Neural cell (in vitro differentiated cells): ENCODE data around the gene HIGD1C. TPM values are rescaled to one million over a fixed set of nuclear protein-coding genes. Genes with fewer than 3 reads are reported as not detected.

Source experiments
- H2AFZ ChIP-seq: fragments of 200-600, 300-800 bp; sonication (generic), shearing (Covaris generic); 2 replicates; pipeline ENCODE4 v1.6.0; 2014; ENCODE audit warnings: low read depth, mild to moderate bottlenecking, antibody characterized with exemption, low read length, moderate library complexity
- H3F3A ChIP-seq: fragments of 200-600 bp; shearing (Covaris generic); 2 replicates; pipeline ENCODE4 v1.6.1; 2016; ENCODE audit warnings: mild to moderate bottlenecking, moderate library complexity, mixed read lengths, antibody characterized with exemption, low read length; ENCODE audit not compliant: insufficient read depth, poor library complexity, severe bottlenecking
- H3K27ac ChIP-seq: fragments of 200-600, 300-800 bp; sonication (generic), shearing (Covaris generic); 2 replicates; pipeline ENCODE4 v1.5.1; 2014; ENCODE audit warnings: mild to moderate bottlenecking, low read length, moderate library complexity
- H3K27me3 ChIP-seq: fragments of 300-800, 200-600 bp; sonication (generic), shearing (Covaris generic); 2 replicates; pipeline ENCODE4 v1.6.0; 2014; ENCODE audit warnings: mild to moderate bottlenecking, low read depth, low read length, moderate library complexity; ENCODE audit not compliant: insufficient read depth
- H3K36me3 ChIP-seq: fragments of 300-800, 200-600 bp; sonication (generic), shearing (Covaris generic); 2 replicates; pipeline ENCODE4 v1.5.1; 2014; ENCODE audit warnings: mild to moderate bottlenecking, antibody characterized with exemption, low read length, moderate library complexity; ENCODE audit not compliant: insufficient read depth
- H3K4me2 ChIP-seq: fragments of 300-800, 200-600 bp; sonication (generic), shearing (Covaris generic); 2 replicates; pipeline ENCODE4 v1.6.0; 2014; ENCODE audit warnings: mild to moderate bottlenecking, low read length
- H3K4me3 ChIP-seq: fragments of 300-800, 200-600 bp; sonication (generic), shearing (Covaris generic); 2 replicates; pipeline ENCODE4 v1.5.1; 2014; ENCODE audit warnings: mild to moderate bottlenecking, low read length, moderate library complexity
- H3K79me2 ChIP-seq: fragments of 200-600 bp; shearing (Covaris generic); replicated peaks from 2 replicates; pipeline ENCODE4 v1.6.0; 2014; ENCODE audit warnings: mild to moderate bottlenecking, low read length, moderate library complexity; ENCODE audit not compliant: insufficient read depth
- H3K9ac ChIP-seq: fragments of 300-800, 200-600 bp; sonication (generic), shearing (Covaris generic); 2 replicates; pipeline ENCODE4 v1.6.1; 2016; ENCODE audit warnings: mild to moderate bottlenecking, low read length, mixed read lengths
- H3K9me2 ChIP-seq: fragments of 200-600 bp; shearing (Covaris generic); 2 replicates; pipeline ENCODE4 v1.6.1; 2016; ENCODE audit warnings: mild to moderate bottlenecking, low read length, mixed read lengths; ENCODE audit not compliant: insufficient read depth
- H3K9me3 ChIP-seq: fragments of 200-600, 300-800 bp; sonication (generic), shearing (Covaris generic); 2 replicates; pipeline ENCODE4 v1.6.1; 2016; ENCODE audit warnings: mild to moderate bottlenecking, mixed run types, low read length, moderate library complexity, mixed read lengths
- H4K20me1 ChIP-seq: fragments of 200-600 bp; shearing (Covaris generic); 2 replicates; pipeline ENCODE4 v1.6.1; 2016; ENCODE audit warnings: mild to moderate bottlenecking, mixed run types; ENCODE audit not compliant: insufficient read depth
- CTCF ChIP-seq: fragments of 450-650 bp; IDR thresholded peaks from 2 replicates; pipeline ENCODE4 v1.5.1; 2014; ENCODE audit warnings: antibody characterized with exemption, mild to moderate bottlenecking, moderate library complexity; ENCODE audit not compliant: poor library complexity, severe bottlenecking
- EP300 ChIP-seq: fragments of 450-650 bp; conservative IDR thresholded peaks from 2 replicates; pipeline ENCODE4 v1.6.1; 2014; ENCODE audit warnings: antibody characterized with exemption, mild to moderate bottlenecking, moderate library complexity; ENCODE audit not compliant: poor library complexity, severe bottlenecking
- EZH2 ChIP-seq: fragments of 200-600, 300-800 bp; shearing (Covaris generic), sonication (generic); IDR thresholded peaks from 2 replicates; pipeline ENCODE4 v1.6.1; 2014; ENCODE audit warnings: antibody characterized with exemption, low read length, borderline replicate concordance, mild to moderate bottlenecking; ENCODE audit not compliant: insufficient read depth, poor library complexity, severe bottlenecking
- MXI1 ChIP-seq: fragments of 450-650 bp; conservative IDR thresholded peaks from 2 replicates; pipeline ENCODE4 v1.6.1; 2014; ENCODE audit warnings: antibody characterized with exemption, mild to moderate bottlenecking; ENCODE audit not compliant: poor library complexity, severe bottlenecking
- POLR2AphosphoS5 ChIP-seq: IDR thresholded peaks from 2 replicates; pipeline ENCODE4 v1.6.1; 2012
- RAD21 ChIP-seq: fragments of 450-650 bp; conservative IDR thresholded peaks from 2 replicates; pipeline ENCODE4 v1.6.1; 2014; ENCODE audit warnings: antibody characterized with exemption, mild to moderate bottlenecking, moderate library complexity
- REST ChIP-seq: IDR thresholded peaks from 2 replicates; pipeline ENCODE4 v1.6.1; 2012; ENCODE audit warnings: borderline replicate concordance
- SMC3 ChIP-seq: fragments of 450-650 bp; conservative IDR thresholded peaks from 2 replicates; pipeline ENCODE4 v1.6.1; 2014; ENCODE audit warnings: antibody characterized with exemption, mild to moderate bottlenecking, moderate library complexity; ENCODE audit not compliant: poor library complexity
- TAF1 ChIP-seq: IDR thresholded peaks from 2 replicates; pipeline ENCODE4 v1.6.1; 2012; ENCODE audit warnings: low read depth
- polyA plus RNA-seq: library from polyadenylated mRNA; depleted of rRNA; stranded (reverse); fragments of >200 nt; gene quantifications from 2 replicates; pipeline ENCODE4 v1.2.3, GENCODE V29; 2014

HIGD1C gene
- polyA plus RNA-seq, 1 donor from 2014 or later: not detected

DNA sequence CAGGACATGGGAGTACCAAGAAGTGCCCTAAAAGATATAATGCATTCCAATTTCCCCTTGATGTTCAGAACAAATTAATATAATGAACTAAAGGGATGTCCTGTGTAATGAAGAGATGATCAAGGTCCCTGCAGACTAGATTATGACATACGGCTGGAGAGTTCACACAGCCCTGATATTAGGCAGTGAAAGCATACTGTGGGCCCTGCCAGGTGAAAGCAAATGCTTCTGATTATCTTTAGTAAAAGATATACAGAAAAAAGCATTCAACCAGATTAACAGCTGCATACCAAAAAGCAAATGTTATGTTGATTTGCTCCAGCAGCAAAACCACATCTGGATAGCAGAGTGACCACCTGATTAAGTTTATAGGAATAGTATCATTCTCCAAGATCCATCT is 12.1 kb downstream of the HIGD1C start:
- Histone ChIP-seq H3F3A (no peaks in the 10 kb centered on the region), H3K27me3 (no peaks in the 10 kb centered on the region), H3K36me3 (no peaks in the 10 kb centered on the region), H3K79me2 (no peaks in the 10 kb centered on the region), H4K20me1 (no peaks in the 10 kb centered on the region), H3K27ac (no peak overlapping the region), H3K9ac (no peak overlapping the region), H3K4me2 (no peak overlapping the region), H3K4me3 (no peak overlapping the region), H3K9me3 (no peaks in the 10 kb centered on the region), H2AFZ (no peak overlapping the region), H3K9me2 (no peaks in the 10 kb centered on the region)
- TF ChIP-seq MXI1 (no peak), EP300 (no peak), EZH2 (no peak), TAF1 (no peak), RAD21 (no peak), CTCF (no peak), SMC3 (no peak), REST (no peak), POLR2AphosphoS5 (no peak)

- Histone ChIP-seq H3K4me3 (no peak overlapping the region), H3K9me2 (no peaks in the 10 kb centered on the region), H3K27ac (no peak overlapping the region), H3K4me2 (no peak overlapping the region), H2AFZ (no peak overlapping the region), H3K9me3 (no peaks in the 10 kb centered on the region), H3K79me2 (no peaks in the 10 kb centered on the region), H4K20me1 (no peaks in the 10 kb centered on the region), H3K27me3 (no peaks in the 10 kb centered on the region), H3K9ac (no peak overlapping the region), H3K36me3 (peaks cover 4% of the 10 kb centered on the region), H3F3A (no peaks in the 10 kb centered on the region)
- no peak for TF ChIP-seq EP300
These were observed 19.6 kb downstream of the HIGD1C start for GRCh38 chr12:50971946-50972345.

DNA sequence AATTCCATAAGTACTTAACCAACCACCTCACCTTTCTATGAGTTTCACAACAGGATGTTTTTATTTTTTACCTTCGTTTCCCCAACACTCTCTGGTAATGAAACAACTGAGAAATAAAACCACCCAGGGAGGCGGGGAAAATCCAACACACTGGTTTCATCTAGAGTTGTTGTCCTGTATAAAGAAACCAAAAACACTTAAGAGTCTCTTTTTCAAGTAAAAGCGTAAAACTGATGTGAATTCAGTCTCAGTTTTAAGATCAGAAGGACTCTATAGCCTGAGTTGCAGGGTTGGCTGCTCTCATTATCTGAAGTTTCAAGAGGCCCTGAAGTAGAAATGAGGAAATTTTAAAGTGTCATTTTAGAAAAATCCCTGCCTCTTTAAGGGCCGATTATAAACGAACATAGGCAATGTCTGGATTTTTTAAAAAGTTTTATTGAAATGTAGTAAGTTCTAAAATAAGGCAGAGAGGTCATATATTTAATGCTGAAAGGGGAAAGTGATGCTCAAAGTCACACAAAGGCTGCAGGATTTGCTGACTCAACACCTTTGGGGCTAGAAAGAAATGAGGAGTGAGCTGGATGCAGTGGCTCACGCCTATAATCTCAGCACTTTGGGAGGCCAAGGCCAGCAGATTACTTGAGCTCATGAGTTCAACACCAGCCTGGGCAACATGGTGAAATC is 27.2 kb downstream of the HIGD1C start:
- Histone ChIP-seq H2AFZ (no peak overlapping the region), H3K9me2 (no peaks in the 10 kb centered on the region), H3K9ac (no peak overlapping the region), H3K9me3 (no peaks in the 10 kb centered on the region), H3K4me2 (no peak overlapping the region), H3K27ac (no peak overlapping the region), H4K20me1 (no peaks in the 10 kb centered on the region), H3K36me3 (no peaks in the 10 kb centered on the region), H3F3A (no peaks in the 10 kb centered on the region), H3K79me2 (no peaks in the 10 kb centered on the region), H3K4me3 (no peak overlapping the region), H3K27me3 (no peaks in the 10 kb centered on the region)
- TF ChIP-seq EP300 (no peak), SMC3 (no peak), RAD21 (no peak), EZH2 (no peak), MXI1 (no peak), REST (no peak), CTCF (no peak), POLR2AphosphoS5 (no peak), TAF1 (no peak)
